ENCODE results near the gene GJA10. TPM values are rescaled to one million over a fixed set of nuclear protein-coding genes. Genes with fewer than 3 reads are reported as not detected.

The GJA10 gene
- total RNA-seq, 1 experiment from 2014 or later, result not detected

DNA sequence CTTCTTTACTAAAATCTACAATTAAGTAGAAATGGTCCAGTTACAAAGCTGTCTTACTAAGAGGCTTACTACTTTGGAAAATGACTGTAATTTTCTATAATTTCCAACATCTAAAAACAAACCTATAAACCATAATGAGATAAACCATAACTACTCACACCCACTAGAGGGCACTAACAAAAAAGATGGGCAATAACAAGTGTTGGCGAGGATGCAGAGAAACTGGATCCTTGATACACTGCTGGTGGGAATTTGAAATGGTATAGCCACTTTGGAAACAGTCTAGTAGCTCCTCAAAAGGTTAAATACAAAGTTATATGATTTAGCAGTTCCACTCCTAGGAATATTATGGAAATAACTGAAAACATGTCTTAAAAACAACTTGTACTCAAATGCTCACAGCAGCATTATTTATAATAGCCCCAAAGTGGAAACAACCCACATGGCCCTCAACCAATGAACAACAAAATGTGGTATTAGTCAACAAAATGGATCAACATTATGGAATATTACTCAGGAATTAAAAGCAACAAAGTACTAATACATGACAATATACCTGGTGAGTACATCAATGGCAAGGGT is 50.6 kb downstream of the GJA10 start:
- DNase-seq (ENCODE audit: low read depth), result peak; percentile 34

Other genes with a start within 250 kb of the GJA10 start
- gene MDN1, start 74.7 kb upstream of the GJA10 start, total RNA-seq (2014; rRNA removed), result 13.5 and 22.0 TPM in 2 replicates
- 16.6 and 17.6 TPM in 2 replicates for gene CASP8AP2, start 64.6 kb upstream of the GJA10 start, total RNA-seq (2014; rRNA removed)